Hematopoietic multipotent progenitor cell treated with erythropoietin and hydrocortisone succinate and interleukin-3 and kit ligand, for 6 days (in vitro differentiated cells): ENCODE data around the gene SUCLG2.

Experiments used
- DNase-seq: peaks from one replicate; pipeline ENCODE4 v3.0.0-alpha.2; 2015

SUCLG2 gene, protein sequence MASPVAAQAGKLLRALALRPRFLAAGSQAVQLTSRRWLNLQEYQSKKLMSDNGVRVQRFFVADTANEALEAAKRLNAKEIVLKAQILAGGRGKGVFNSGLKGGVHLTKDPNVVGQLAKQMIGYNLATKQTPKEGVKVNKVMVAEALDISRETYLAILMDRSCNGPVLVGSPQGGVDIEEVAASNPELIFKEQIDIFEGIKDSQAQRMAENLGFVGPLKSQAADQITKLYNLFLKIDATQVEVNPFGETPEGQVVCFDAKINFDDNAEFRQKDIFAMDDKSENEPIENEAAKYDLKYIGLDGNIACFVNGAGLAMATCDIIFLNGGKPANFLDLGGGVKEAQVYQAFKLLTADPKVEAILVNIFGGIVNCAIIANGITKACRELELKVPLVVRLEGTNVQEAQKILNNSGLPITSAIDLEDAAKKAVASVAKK

DNA sequence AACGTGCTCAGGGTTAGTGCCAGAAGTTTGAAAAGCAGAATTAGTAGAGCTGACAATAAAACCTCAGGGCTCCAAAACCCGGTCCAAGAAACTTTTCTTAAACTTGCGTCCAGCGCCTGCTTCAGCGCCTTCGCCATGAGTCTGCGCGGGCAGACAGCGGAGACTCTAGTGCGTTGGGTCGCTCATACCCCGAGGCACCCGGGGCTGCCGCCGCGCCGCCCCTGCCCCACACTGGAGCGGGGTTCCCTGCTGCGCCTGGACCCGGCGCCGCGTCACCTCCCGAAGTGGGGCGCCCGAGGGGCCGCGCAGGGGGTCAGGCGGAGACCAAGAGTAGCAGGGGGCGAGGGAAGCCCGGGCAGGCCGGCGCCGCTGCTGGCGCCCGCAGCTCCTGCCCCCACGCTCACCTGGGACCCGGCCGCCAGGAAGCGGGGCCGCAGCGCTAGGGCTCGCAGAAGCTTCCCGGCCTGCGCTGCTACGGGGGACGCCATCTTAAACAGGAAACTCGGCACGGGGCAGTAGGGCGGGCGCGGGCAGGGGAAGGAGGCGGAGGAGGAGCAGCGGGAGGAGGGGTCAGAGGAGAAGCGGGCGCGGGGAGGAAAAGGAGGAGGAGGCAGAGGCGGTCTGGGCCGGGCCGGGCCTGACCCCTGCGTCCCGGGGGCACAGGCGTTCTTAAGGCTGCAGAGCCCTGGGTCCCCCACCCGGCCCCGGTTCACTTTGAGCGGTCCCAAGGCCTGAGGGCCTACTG lies at the start of gene SUCLG2:
TSS of gene SUCLG2 (minus strand) at position 514 of the 745 bp plus-strand sequence. CDS start at position 488, 26 bp downstream.
- DNase-seq, result peak; percentile 94

DNA sequence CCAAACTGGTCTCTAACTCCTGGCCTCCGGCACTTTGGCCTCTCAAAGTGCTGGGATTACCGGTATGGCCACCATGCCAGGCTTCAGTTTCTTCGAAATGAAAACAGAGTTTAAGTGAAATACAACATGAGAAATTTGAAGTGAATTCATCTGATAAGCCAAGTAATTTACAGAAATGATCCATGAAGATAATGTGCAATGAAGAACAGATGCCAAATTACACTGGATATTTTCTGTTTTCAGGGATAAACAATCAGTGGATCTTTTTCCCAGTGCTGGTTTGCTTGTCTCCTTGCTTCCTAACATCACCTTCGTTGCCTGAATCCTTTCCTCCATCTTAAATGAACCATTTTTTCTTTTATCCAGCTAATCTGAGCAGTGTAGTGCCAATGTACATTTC lies 46.2 kb upstream of the SUCLG2 start:
- DNase-seq, result no peak

DNA sequence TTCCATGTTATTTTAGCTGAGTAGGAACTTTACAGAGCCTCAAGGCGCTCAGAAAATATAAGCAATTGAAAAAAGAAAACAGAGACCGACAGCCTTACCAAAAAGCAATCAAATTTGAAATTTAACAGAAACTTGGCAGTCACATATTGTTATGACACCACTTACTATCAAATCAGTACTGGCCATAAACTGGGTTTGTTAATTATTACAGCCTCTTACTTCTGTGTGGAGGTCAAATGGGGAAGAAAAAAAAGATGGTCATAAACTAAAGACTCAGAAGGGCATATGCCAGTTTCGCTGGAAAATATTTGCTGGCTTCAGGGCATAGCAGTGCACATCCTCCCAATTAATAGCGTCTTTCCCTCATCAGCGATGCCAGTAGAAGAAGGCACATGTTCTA lies 45.5 kb upstream of the SUCLG2 start:
- DNase-seq, result no peak

DNA sequence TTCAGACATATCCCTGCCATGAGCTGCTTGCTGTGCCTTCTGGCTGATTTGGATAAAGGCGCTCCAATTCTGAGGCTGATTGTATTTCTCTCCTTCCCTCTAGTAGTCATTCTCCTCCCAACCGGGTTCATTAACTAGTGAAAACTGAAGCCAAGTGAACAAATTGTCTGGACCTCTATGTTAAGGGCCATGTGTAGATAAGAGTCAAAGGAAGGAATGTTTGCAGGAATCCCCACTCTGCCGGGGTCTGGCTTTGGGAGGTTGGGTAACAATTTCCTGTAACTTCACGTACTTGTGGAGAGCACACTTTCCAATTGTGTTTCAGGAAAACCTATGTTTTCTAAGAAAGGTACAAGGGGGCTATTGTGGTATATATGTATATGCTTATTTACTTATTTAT lies 38.2 kb upstream of the SUCLG2 start:
- no peak for DNase-seq

DNA sequence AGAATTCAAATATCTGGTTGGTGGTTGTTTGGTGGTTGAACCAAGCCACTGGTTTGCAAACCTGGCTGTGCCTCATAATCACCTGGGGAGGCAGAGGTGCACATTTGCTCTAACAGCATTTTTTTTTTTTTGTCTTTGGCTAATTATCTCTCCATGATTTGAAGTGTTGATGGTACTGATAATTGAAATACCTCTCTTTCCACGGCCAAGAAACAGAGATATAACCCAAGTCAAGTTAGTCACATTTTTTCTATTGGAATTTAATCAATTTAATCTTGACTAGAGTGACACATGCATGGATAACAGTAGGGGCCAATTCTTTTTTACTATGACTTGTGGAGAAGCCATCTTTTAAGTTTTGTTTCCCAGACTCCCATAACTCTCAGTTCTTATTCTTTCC lies 37.5 kb upstream of the SUCLG2 start:
- DNase-seq, result no peak

DNA sequence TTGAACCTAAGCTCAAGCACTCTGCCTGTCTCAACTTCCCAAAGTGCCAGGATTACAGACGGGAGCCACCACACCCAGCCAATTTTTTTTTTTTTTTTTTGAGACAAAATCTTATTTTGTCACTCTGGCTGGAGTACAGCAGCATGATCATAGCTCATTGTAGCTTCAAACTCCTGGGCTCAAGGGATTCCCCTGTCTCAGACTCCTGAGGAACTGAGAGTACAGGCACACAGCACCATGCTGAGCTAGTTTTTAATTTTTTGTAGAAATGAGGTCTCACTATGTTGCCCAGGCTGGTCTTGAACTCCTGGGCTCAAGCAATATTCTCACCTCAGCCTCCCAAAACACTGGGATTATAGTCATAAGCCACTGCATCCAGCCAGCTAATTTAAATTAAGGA lies 36.8 kb upstream of the SUCLG2 start:
- DNase-seq, result no peak

DNA sequence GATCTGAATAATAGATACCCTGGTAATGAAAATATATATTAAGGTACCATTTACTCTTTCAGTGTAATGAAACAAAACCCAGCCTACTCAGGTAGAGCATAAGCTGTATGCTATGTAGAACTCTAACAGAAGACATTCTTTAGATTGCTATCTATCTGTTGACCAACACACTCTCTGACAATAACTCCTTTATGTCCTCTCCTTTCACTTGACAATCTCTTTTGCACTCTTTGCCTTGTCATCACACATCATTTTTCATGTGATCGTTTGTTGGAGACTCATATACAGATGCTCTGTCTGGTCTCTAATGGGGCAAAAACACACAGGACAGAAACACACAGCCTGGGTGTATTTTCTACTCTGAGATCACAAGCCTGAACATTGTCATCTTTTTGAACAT lies 35.4 kb upstream of the SUCLG2 start:
- no peak for DNase-seq

DNA sequence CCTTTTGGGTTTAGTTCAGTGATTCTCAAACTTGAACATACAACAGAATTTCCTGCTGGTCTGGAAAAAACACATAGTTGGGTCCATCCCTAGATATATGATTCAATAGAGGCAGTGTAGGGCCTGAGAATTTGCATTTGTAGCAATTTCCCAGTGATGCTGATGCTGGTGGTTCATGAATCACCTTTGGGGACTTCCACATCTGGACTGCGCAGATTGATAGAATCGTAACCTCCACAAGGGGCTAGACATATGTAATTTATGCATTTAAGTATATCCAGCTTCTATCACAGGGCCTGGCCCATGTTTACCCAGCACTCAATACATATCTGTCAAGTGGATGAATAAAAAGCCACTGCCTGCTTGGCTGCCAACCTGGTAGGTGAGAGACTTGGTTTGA lies 33.8 kb upstream of the SUCLG2 start:
- no peak for DNase-seq

DNA sequence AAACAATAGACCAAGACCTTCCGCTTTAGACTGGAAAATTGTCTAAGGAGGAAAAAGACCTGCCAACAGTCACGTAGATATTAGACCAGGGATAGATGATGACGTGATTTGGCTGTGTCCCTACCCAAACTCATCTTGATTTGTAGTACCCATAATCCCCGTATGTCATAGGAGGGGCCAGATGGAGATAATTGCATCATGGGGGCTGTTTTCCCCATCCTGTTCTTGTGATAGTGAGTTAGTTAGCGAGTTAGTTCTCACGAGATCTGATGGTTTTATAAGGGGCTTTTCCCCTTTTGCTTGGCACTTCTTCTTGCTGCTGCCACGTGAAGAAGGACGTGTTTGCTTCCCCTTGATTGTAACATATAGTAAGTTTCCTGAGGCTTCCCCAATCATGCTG lies 31.7 kb upstream of the SUCLG2 start:
- DNase-seq, result no peak

DNA sequence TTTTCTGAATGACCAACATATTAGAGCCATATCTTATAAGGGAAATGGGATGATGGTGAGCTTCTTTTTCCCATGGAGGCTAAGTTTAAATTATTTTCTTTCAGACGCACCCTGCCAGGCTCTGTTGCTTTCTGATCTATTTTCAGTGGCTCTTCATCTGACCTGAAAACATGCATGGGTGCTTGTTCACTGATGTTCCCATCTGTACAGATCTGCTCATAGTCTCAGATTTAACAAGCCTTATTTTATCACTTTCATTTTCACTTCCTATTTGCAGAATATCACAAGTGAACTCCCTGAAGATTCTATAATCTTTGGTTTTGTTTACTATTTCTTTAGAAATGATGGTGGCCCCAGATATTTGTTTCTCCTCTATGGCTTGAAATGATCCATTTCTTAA lies 31.1 kb upstream of the SUCLG2 start:
- no peak for DNase-seq

DNA sequence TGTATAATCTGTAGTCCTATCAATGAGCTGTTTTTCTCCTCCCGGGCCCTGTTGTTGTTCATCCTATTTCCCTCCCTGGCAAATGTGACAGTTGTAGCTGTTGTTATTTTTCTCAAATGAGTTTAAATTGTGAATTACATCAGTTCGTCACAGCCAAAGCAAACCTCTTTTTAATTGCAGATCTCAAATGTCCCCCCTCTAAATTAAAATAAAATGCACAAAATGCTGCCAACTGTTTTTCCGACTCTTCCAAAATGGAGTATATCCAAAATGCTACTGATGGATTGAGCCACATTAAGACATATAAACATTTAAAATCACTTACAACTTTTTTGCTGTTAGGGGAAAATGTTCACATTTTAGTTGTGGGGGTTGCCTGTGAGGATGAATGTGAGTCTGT lies 29.8 kb upstream of the SUCLG2 start:
- no peak for DNase-seq

DNA sequence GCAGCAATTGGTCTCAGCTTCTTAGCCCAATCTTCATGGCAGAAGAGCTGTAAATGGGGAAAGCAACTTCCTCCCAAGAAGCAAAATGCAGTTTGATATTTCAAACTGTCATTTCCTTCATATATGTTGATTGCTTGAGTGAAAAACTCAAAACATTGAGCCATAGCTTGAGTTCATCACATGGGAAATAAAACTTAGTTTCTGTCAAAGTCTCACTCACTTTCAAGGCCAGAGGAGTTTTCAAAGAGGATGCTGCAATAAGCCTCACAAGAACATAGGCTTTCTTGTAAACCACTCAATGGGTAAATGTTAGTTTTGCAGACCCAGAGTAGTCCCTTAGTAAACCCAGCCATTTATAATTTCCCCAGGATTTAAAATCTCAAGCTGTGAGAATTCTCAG lies 29.1 kb upstream of the SUCLG2 start:
- DNase-seq, result no peak

DNA sequence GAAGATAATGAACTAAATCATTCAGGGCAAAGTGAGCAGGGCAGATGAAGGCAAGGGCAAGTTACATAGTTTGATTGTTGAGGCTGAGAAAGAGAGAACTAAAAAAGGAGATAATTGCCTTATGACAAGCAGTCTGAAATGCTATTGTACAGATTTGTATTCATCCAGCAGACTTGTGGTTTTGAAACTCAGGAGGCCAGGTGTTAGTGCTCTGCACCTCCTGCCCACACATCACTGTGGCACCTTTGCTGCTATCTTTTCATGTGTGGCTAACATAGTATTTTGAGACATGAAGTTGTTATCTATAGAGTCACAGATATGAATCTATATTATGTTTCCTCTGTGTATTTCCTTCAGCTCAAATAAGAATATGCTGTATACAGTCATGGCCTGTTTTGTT lies 24.3 kb upstream of the SUCLG2 start:
- no peak for DNase-seq

DNA sequence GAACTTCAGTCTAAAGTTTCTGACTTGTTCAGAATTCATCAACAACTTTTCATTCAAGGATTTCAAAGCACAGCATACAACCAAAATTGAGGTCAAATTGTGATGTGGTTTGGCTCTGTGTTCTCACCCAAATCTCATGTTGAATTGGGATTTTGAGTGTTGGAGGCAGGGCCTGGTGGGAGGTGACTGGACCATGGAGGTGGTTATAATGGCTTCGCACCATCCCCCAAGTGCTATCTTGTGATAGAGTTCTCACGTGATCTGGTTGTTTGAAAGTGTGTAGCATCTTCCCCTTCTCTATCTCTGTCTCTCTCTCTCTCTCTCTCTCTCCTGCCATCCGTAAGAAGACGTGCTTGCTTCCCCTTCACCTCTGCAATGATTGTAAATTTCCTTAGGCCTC lies 19.6 kb upstream of the SUCLG2 start:
- DNase-seq, result no peak

DNA sequence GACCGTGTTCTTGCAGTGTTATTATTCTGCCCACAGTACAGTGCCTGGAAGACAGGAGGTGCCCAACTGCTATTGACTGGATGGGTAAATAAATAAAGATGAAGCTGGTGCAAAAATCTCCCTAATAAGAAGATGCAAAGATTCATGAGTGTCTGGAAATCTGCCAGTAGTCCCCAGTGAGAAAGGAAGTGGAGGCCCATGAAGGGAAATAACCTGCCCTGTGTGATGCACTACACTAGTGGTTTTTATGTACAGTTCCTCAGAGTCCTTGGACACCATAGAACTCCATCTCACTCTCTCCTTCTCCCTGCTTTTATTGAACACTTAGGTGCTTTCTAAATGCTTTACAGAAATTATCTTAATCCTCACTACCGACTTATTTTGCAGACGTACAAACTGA lies 8.3 kb upstream of the SUCLG2 start:
- DNase-seq, result no peak

DNA sequence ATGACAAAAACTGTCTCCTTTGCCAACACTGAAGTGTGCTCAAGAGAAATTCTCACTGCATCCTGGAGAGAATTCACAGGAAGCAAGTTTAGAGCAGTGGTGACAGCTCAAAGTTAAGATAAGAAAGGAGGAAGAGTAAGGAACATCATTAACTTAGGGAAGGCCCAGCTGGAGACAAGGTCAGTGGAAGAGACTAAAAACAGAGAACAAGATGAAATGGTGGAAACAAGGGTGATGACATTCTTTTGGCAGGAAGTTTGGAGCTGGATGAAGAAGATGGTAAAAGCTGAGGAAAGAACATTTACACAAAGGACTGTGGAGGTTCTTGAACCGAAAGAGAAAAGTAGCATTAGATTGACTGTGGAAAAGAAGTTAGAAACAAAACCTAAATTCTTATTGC lies 6.7 kb upstream of the SUCLG2 start:
- DNase-seq, result no peak

DNA sequence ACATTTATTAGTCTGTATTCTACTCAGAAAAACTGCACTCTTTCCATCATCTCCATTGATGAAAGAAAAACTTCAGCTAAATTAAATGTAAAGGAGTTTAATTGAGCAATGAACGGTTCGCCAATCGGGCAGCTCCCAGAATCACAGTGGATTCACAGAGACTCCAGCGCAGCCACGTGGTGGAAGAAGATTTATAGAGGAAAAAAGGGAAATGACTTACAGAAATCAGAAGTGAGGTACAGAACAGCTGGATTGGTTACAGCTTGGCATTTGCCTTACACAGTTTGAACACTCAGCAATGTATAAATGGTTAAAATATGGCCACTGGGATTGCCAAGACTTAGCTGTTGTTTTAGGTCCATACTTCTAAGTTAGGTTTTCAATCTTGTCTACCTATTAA lies 2.8 kb upstream of the SUCLG2 start:
- no peak for DNase-seq

DNA sequence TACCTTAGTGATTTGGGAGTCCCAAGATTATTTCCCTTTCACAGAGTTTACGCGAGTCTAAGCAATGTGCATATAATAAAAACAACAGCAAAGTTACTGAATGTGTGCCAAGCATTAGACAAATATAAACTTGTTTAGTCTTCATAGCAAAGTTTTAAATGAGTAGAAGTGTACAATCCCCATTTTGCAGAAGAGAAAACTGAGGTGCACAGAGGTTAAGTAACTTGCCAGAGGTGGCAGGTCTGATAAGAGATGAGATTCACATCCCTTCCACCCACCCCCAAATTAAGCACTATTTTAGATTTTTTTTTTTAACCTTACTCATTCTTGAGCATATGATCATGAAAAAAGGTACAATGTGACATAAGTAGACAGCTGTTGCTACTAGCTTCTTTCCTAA lies 2.2 kb upstream of the SUCLG2 start:
- DNase-seq, result no peak

DNA sequence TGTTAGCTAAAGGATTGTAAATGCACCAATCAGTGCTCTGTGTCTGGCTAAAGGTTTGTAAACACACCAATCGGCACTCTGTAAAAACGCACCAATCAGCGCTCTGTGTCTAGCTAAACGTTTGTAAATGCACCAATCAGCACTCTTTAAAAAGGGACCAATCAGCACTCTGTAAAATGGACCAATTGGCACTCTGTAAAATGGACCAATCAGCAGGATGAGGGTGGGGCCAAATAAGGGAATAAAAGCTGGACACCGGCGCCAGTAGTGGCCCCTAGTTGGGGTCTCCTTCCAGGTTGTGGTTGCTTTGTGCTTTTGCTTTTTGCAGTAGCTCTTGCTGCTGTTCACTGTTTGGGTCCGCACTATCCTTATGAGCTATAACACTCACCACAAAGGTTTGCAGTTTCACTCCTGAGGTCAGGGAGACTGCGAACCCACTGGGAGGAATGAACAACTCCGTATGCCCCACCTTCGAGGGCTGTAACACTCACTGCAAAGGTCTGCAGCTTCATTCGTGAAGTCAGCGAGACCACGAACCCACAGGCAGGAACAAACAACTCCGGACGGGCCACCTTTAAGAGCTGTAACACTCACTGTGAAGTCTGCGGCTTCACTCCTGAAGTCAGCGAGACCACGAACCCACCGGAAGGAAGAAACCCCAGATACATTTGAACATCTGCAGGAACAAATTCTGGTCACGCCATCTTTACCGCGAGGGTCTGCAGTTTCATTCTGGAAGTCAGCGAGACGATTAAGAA lies 1.1 kb upstream of the SUCLG2 start:
- peak; percentile 64 for DNase-seq

DNA sequence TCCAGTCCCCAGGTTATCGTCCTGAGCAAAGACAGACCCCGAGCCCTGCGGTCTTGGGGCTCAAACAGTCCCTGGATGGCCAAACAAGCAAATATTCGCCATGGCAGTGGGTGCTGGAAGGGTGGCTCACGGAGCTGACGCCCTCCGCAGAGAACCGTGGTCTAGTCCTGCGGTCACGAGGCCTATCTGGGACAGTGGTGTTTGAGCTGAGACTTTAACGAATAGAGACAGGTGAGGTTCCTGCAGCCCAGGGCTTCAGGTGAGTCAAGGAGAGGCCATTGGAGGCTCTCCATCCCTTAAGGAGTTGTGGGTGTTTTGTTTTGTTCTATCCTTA lies 399 bp upstream of the SUCLG2 start:
- no peak for DNase-seq

DNA sequence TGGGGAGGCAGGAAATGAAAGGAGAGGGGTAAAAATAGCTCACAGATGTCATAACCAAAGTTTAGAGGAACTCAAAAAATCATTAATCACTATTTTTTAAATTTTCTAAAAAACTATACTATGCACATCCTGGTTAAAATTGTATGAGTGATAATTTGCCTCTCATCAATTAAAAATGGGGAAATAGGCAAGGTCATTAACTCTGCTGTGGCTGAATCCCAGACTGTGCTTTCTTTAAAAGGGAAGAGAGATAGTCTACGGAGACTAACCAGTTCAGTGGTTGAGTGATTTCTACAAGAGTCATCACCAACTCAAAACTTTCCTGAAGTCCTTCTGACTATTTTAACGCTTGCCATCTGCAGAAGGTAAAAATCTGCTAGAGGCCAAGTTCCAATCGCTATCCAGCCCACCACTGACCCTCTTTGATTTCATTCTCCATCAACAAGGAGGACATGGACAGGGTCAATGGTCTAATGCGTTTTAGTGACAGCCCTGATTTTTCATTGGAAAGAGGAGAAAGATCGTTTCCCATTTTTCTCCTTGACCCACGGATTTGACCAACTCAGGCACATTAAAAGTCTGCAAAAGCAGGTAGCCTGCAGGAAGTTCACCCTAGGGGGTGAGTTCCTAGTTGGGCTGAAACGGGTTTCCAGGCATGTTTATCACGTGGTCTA lies 850 bp downstream of the SUCLG2 start:
- DNase-seq, result peak; percentile 19

DNA sequence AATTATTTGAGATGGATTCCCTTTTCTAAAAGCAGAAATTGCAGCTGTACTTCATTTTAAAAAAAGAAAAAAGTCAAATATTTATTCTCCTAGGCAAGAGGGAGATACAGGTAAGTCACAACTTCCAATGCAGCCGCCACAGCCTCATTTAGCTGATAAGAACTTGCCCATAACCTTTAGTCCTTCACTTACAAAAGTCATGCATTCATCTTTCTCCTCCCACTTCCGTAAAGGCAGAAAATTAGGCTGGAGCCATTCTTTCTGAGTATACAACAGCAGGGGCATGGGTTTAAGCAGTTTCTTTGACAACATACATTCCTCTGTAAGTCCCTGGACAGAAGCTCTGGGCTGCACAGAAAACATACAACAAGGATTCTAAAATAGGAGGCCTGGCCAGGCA lies 4.3 kb downstream of the SUCLG2 start:
- DNase-seq, result no peak

DNA sequence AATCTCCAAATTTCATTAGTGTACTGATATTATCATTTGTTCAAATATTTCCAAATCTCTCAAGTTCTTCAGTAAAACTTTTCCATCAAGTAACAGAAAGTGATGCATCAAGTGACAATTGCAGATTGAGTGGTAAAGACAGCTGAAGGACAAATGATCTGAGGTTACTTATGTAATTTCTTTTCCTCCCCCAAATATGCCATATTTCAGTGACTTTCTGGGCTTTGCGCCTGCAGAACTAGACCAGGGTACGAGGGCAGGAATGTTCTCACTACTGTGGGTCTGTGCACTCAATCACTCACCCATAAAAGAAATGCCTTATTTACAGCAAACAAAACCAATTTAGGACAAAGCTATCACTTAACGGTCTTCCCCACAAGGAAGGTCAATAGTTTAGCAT lies 4.7 kb downstream of the SUCLG2 start:
- DNase-seq, result no peak
